ENCODE measurements around the gene ATP6V0C. TPM values are rescaled to one million over a fixed set of nuclear protein-coding genes. Genes with fewer than 3 reads are reported as not detected.

Gene ATP6V0C
- total RNA-seq, 2 donors from 2014 or later: 162 to 197 TPM

DNA sequence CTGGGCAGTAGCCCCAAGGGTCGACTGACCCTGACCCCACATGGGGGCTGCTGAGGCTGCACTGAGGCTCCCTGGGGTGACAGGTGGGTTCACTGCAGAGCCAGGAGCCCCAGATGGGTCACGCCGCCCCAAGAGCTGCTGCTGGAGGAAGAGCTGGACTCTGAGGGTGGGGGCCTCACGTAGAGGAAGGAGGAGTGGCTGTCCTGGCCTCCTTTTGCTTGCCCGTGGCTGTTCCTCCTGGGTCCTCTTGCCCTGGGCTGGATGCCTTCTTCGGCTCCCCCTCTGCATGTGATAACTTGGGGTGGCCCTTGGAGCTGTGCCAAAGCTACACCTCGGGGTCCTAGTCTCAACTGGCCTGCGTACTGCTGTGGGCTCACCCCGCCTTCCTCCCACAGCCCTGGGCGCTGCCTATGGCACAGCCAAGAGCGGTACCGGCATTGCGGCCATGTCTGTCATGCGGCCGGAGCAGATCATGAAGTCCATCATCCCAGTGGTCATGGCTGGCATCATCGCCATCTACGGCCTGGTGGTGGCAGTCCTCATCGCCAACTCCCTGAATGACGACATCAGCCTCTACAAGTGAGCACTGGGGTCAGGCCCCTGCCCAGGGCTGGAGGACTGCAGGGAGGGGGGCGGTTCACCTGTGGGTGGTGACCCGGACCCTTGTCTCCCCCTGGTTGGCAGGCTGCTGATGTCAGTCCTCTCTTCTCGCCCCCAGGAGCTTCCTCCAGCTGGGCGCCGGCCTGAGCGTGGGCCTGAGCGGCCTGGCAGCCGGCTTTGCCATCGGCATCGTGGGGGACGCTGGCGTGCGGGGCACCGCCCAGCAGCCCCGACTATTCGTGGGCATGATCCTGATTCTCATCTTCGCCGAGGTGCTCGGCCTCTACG lies 5.3 kb downstream of the ATP6V0C start:
- intact Hi-C loops (cut with DNase I): no loop called here
- no peak for ATAC-seq
- DNase-seq: peak; percentile 50

DNA sequence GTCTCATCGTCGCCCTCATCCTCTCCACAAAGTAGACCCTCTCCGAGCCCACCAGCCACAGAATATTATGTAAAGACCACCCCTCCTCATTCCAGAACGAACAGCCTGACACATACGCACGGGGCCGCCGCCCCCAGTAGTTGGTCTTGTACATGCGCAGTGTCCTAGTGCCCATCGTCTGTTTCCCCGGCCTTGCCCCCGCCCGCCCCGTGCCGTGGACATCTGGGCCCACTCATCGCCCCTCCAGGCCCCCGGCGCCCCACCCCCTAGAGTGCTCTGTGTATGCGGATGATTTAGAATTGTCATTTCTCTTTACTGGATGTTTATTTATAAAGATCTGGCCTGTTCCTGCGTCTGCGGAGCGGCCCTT lies 5.9 kb downstream of the ATP6V0C start:
- intact Hi-C loops (cut with DNase I): no loop called here
- DNase-seq (no peak), ATAC-seq (peak in 1 of 2 donors; percentile 4)

DNA sequence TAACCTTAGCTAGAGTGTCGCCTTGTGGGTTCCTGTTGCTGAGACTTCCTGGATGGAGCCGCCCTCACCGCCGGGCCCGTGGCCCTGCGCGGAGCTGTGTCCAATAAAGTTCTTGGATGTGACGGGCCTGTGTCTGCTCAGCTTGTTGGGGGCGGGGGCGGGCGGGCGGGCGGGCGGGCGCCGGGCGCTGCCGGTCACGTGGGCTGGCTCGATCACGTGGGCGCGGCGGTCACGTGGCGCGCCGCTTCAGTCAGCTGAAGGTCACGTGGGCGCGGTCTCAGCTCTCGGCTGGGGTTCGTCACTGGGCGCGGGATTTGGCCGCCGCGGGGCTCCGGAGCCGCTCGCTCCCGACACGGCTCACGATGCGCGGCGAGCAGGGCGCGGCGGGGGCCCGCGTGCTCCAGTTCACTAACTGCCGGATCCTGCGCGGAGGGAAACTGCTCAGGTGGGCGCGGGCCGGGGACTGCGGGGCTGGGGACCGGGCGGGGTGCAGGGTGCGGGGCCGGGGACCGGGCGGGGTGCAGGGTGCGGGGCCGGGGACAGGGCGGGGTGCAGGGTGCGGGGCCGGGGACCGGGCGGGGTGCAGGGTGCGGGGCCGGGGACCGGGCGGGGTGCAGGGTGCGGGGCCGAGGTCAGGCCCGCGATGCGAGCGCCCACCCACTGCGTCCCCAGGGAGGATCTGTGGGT lies 6.5 kb downstream of the ATP6V0C start, which contains the start of gene AMDHD2:
AMDHD2 (plus strand) TSS at position 275 of the 687 bp plus-strand sequence; CDS start at position 363, 88 bp downstream.
- intact Hi-C loops (cut with DNase I): no loop called here
- DNase-seq: peak; percentile 94
- peak; percentile 79 to 86 for ATAC-seq

DNA sequence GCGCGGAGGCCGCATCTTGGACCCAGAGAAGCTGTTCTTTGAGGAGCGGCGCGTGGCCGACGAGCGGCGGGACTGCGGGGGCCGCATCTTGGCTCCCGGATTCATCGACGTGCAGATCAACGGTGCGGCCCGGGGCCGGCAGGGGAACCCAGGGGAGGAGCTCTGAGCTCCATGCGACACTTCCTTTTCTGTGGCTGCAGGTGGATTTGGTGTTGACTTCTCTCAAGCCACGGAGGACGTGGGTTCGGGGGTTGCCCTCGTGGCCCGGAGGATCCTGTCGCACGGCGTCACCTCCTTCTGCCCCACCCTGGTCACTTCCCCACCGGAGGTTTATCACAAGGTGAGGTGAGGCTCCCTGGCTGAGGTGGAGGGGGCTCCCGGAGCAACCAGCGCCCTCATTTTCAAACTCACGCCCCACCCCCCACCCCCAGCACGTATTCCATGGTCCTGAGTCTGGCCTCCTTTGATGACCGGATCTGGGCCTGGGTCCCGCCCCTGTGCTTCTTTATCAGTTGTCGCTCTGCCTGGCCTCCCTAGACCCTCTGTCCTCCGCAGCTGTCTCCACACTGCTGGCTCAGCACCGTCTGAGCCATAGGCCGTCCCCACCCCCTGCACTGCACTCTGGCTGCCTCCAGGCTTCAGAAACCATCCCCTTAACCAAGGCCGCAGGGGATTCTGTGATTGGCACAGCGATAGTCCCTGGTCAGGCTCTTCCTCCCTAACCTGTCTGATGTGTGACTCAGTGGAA lies 7.2 kb downstream of the ATP6V0C start:
- intact Hi-C loops (cut with DNase I): no loop called here

DNA sequence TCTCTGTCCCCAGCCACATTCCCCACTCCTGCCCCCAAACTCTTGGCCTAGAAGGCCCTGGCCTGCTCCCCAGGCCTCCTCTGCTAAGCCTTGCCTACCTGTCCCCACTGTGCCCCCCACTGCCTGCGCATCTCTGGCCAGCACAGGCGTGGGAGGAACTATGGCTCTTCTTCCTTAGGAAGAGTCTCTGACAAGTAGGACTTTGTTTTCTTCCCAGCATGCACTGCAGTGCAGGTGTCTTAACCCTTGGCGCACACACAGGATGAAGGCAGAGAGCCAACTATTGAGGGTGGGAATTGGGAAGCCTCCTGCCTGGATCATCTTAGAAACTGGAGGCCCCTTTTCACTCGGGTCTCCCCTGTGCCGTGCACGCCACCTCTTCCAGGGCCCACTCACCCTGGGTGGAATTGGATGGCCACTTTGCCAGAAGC lies 10.1 kb downstream of the ATP6V0C start:
- no peak for ATAC-seq
- peak; percentile 12 for DNase-seq
- intact Hi-C loops (cut with DNase I): no loop called here

More for the DNA sequence above, 7.2 kb downstream of the ATP6V0C start:
- DNase-seq (peak; percentile 33), ATAC-seq (peak in 1 of 2 donors; percentile 4)

DNA sequence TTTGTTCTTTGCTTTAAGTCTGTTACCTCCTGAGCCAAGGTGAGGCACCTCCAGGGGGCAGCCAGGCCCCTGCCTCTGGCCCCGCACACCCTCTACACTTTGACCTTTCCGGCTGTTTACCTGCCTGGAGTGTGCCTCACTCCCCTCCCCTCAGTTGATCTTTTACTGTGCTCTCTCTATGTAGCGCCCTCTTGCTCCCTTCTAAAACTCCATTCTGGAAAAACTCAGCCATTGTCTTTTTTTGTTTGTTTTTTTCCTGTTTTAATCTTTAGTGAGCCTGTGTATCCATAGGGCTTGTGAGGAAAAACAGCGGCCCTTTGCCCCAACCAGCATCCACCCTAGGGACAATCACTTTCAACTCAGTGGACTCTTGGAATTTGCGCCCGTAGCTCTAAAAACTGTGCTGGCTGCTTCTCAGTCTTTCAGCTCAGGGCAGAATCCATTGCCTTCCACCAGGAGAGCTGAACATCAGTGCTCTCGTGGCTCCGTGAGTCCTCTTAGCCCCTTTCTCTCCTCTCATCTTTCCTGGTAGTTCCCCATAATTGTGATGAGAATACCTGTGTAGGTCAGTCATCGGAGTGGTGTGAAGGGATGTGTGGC lies 10.7 kb downstream of the ATP6V0C start:
- DNase-seq: peak; percentile 5
- intact Hi-C loops (cut with DNase I): no loop called here
- ATAC-seq: no peak

DNA sequence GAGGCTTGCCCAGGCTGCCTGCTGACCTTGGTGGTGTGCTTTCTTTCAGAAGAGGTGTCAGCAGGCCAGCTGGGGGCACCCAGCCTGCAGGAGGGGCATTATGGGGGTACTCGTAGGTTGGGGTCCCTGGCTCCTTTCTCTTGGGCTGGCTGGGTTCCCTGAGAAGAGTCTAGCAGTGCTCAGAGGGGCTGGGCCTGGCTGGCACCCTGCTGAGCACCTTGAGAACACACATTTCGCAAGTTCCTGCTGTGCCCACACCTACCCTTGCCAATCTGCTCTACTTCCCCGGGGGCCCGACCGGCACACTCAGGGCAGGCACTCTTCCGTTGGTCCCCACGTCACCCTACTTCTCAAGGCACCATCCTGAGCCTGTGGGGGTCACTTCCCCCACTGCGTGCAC lies 12.4 kb downstream of the ATP6V0C start:
- no peak for ATAC-seq
- intact Hi-C loops (cut with DNase I): no loop called here
- DNase-seq: peak; percentile 15

DNA sequence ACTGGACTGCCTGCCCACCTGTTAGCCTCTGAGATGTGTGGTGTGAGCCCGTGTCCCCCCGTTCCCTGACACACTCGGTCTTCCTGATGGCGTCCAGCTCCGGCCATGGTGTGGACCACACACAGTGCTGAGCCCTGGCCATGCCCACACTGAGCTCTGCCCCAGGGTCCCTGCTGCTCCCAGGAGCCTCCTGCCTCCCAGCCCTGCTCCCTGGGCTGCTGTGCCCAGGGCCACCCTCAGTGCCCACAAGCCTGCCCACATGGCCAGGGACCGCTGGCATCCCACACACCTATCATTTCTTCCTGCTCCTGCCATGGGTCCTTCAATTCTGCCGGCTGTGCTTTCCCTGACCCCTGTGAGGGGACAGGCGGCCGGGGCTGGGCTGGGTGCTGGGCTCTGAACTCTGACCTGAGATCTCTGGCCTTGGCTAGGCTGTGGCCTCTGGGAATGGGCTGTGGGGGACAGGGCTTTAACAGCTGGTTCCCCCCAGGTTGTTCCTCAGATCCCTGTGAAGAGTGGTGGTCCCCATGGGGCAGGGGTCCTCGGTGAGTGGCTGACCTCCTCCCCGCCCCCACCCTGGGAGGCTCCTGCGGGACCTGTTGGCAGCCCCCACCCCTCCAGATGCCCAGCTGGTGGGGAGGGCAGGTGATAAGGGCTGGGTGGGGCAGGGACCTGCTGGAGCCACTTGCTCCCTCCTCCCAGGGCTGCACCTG lies 13.5 kb downstream of the ATP6V0C start:
- DNase-seq: peak; percentile 10
- ATAC-seq: no peak
- intact Hi-C loops (cut with DNase I): no loop called here

DNA sequence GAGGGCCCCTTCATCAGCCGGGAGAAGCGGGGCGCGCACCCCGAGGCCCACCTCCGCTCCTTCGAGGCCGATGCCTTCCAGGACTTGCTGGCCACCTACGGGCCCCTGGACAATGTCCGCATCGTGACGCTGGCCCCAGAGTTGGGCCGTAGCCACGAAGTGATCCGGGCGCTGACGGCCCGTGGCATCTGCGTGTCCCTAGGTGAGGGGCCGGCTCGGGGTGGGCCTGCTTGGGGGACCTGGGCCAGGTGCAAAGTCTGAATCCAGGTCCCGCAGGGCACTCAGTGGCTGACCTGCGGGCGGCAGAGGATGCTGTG lies 14.0 kb downstream of the ATP6V0C start:
- ATAC-seq (no peak), DNase-seq (peak; percentile 20)

DNA sequence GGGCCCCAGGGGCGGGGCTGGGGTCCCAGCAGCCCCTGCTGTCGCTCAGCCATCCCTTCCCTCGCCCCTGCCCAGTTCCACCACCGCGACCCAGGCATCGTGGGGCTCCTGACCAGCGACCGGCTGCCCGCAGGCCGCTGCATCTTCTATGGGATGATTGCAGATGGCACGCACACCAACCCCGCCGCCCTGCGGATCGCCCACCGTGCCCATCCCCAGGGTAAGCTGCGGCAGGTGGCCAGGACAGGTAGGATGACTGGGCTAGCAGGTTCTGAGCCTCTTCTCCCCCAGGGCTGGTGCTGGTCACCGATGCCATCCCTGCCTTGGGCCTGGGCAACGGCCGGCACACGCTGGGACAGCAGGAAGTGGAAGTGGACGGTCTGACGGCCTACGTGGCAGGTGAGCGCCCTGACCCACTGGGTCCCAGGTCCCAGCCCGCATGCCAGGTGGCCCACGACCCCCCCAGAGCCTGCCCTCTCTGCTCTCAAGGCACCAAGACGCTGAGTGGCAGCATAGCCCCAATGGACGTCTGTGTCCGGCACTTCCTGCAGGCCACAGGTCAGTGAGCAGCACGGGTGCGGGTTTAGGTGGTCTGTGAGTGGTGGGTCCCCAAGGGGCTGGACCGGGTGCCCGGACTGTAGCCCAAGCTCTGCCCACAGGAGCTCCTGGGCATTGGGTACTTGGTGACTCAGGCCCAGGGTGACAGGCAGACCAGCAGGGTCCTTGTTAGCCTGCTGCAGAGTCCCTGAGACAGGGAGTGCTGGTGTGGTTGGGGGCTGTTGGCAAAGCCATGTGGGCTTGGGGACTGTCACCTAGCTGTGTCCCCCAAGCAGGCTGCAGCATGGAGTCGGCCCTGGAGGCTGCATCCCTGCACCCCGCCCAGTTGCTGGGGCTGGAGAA lies 14.7 kb downstream of the ATP6V0C start:
- ATAC-seq (no peak), DNase-seq (peak; percentile 34)
- intact Hi-C loops (cut with DNase I): no loop called here

More for the DNA sequence above, 14.0 kb downstream of the ATP6V0C start:
- intact Hi-C loops (cut with DNase I): no loop called here

DNA sequence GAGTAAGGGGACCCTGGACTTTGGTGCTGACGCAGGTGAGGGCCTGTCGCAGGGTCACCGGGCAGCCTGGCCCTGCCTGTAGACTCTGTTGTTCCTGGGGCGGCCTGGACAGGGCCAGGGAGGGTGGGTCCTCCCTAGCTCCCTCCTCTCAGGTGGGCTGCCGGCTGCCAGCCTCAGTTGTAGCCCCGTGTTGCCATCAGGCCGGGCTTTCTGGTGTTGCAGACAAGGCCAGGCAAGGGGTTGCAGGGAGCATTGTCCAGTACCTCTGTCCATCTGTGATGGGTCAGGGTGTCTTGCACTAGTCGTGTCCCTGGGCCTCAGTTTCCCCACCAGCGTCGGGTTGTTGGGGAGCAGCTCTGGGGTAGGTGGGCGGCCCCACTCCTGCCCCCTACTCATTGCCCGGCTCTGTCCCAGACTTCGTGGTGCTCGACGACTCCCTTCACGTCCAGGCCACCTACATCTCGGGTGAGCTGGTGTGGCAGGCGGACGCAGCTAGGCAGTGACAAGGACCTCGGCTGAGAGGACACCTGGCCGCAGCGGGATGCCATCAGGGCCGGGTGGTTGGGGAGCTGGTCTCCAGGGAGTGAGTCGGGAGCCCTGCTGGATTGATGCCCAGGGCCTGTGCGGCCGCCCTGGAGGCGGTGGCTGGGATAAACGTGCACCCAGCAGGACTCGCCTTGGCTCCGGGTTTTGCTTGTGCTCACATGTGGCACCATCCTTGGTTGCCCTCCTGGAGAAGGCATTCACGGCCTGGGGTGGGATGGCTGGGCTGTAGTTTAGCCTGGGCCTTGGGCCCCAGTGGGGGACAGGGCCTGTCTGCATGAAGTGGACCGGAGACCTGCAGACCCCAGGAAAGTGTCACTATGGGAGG lies 15.5 kb downstream of the ATP6V0C start:
- no peak for ATAC-seq
- peak; percentile 24 for DNase-seq
- intact Hi-C loops (cut with DNase I): no loop called here

DNA sequence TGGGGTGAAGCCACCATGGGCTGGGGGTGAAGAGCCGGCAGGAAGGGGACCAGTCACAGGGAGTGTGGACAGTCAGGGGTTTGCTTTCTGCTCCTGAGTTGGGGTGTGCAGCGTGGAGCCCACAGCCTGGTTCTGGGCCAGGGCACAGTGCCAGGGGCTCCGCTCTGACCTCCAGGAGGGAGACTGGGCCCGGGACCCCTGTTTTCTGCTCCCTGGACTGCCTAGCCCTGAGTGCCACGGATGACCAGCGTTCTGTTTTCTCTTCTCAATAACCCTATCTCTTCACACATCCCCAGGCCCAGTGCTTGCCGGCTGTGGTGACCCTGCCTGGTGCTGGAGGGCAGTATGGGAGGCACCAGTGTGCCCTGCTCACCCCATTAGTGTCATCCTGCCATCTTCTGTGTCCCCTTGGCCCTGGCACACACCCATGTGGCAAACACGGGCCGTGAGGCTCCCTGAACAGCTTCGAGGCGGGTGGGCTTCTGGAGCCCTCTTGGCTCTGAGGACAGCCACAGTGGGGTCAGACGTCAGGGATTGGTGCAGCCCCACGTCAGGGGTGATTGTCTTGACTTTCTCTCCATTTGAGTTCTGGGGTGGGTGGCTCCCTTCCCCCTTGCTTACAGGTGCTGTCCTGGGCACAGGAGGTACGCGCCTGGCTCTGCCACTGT lies 16.3 kb downstream of the ATP6V0C start:
- DNase-seq (peak; percentile 21), ATAC-seq (no peak)
- intact Hi-C loops (cut with DNase I): no loop called here

DNA sequence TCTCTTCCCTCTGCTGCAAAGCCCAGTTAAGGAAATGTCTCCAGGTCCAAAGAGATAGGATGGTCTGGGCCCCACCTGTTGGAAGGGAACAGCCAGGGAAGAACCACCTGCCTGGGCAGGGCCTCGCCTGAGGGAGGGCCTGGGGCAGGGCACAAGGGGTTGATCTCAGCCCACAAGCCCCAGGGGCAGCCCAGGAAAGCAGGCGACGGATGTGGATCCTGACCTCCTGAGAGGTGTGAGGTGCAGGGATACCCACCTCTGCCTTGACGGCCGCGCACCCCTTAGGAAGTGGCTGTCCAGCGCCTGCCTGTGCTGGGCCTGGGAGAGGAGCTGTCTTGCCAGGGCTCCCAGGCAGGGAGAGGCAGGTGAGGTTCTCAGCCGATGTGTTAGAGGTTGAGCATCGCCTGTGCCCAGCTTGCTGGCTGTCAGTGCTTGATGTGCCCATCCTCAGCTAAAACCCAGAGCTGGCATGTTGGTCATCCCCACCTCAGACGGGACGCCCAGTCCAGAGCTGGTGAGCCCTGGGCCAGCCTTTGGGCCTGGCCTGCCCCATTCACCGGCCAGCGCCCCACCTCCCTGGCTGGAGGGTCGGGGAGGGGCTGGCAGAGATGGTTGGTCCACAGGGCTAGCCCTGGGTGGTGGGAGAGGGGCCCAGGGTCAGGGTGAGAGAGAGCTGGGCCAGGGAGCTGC lies 17.0 kb downstream of the ATP6V0C start:
- intact Hi-C loops (cut with DNase I): no loop called here
- ATAC-seq (no peak), DNase-seq (peak; percentile 28)

DNA sequence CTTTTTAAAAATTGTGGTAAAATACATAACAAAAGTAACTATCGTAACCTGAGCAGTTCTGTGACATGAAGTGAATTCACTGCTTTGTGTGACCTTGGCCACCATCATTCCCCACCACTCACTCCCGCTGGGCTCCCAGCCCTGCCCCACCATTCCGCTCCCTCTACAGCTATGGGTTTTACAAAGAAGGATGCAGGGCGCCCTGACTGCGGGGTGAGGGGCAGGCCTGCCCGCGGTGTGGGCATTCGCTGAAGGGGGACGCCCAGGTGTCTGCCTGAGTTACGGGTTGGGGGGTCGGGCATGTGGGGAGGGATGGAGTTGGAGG lies 17.6 kb downstream of the ATP6V0C start, which contains the start of gene CEMP1:
CEMP1 (minus strand) TSS at position 38 of the 325 bp plus-strand sequence. CDS start 335 bp downstream, outside the sequence.
- DNase-seq (no peak), ATAC-seq (no peak)
- intact Hi-C loops (cut with DNase I): no loop called here

DNA sequence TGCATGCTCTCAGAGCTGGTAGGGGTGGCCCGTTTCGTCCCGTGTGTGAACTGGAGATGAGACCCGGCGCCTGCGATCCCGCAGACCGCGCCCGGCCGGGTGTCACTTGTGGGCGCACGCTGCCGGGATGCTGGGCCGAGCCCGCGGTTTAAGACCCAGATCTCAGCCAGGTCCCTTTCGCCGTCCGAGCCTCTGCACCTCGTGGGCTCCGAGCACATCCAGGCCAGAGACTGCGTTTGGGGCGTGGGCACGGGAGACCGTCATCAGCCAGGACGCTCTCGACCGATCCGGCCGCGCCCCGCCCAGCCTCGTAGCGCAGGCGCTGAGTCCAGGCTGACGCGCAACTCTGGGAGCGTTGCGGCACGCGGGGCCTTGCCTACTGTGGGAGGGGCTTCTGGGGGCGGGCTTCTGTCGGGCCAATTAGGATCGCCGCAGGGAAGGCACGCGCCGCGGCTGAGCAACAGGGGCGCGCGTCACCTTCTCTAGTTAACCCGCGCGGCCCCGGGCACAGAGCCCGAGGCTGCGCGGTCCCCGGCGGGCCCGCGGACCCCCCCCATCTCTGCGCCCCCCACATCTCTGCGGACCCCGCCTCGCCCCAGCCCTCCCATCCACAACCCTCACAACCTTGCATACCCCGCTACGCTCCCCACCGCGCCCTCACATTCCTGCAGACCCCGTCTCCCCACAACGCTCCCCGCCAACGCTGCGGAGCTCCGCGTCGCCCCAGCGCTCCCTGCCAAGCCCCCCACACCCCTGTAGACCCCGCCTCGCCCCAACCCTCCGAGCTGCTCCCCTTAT lies 18.1 kb downstream of the ATP6V0C start:
- DNase-seq (peak; percentile 100), ATAC-seq (peak; percentile 94 to 97)
- intact Hi-C loops (cut with DNase I): no loop called here
